ENCODE results near the gene LNX1.
"Not testable (repeated sequence)": the region's sequence is repeated elsewhere in the genome, so short reads cannot be mapped to it uniquely, and the experiment has no call there.

The LNX1 gene

GRCh38 chr4:53476232-53477037, 114.9 kb downstream of the LNX1 start:
- H3K27ac Mint-ChIP-seq, result no peak overlapping the region

GRCh38 chr4:53466576-53466975, 124.7 kb downstream of the LNX1 start:
- not testable (repeated sequence) for H3K4me1 Mint-ChIP-seq (ENCODE audit: low read depth)

More at GRCh38 chr4:53476232-53477037, 114.9 kb downstream of the LNX1 start:
- Mint-ChIP-seq H3K4me3 (no peak overlapping the region), H3K9me3 (peaks cover 10% of the 10 kb centered on the region), H3K27me3 (peaks cover 10% of the 10 kb centered on the region), H3K4me1 (ENCODE audit: low read depth) (no peaks in the 10 kb centered on the region), H3K36me3 (ENCODE audit: low read depth) (no peaks in the 10 kb centered on the region)

GRCh38 chr4:53465891-53466290, 125.4 kb downstream of the LNX1 start:
- peaks cover 15% of the 10 kb centered on the region for H3K9me3 Mint-ChIP-seq
- H3K27me3 Mint-ChIP-seq, result no peaks in the 10 kb centered on the region
- no peak overlapping the region for H3K4me3 Mint-ChIP-seq
- H3K36me3 Mint-ChIP-seq (ENCODE audit: low read depth), result peaks cover 28% of the 10 kb centered on the region
- H3K27ac Mint-ChIP-seq, result no peak overlapping the region
- H3K4me1 Mint-ChIP-seq (ENCODE audit: low read depth), result no peaks in the 10 kb centered on the region

More at GRCh38 chr4:53466576-53466975, 124.7 kb downstream of the LNX1 start:
- Mint-ChIP-seq H3K36me3 (ENCODE audit: low read depth) (peaks cover 22% of the 10 kb centered on the region), H3K9me3 (peaks cover 15% of the 10 kb centered on the region)
- not testable (repeated sequence) for H3K27me3 Mint-ChIP-seq, H3K27ac Mint-ChIP-seq, H3K4me3 Mint-ChIP-seq

GRCh38 chr4:53465281-53465680, 126.0 kb downstream of the LNX1 start:
- Mint-ChIP-seq H3K27ac (no peak overlapping the region), H3K4me3 (no peak overlapping the region), H3K36me3 (ENCODE audit: low read depth) (peaks cover 33% of the 10 kb centered on the region), H3K9me3 (peaks cover 15% of the 10 kb centered on the region), H3K4me1 (ENCODE audit: low read depth) (no peaks in the 10 kb centered on the region), H3K27me3 (no peaks in the 10 kb centered on the region)

- H3K27me3 Mint-ChIP-seq, result no peaks in the 10 kb centered on the region
- H3K36me3 Mint-ChIP-seq (ENCODE audit: low read depth), result peaks cover 49% of the 10 kb centered on the region
- H3K27ac Mint-ChIP-seq, result no peak overlapping the region
- peaks cover 14% of the 10 kb centered on the region for H3K9me3 Mint-ChIP-seq
- no peak overlapping the region for H3K4me3 Mint-ChIP-seq
- no peaks in the 10 kb centered on the region for H3K4me1 Mint-ChIP-seq (ENCODE audit: low read depth)
Observed at GRCh38 chr4:53463340-53463739, 127.9 kb downstream of the LNX1 start.

- Mint-ChIP-seq H3K36me3 (ENCODE audit: low read depth) (peaks cover 54% of the 10 kb centered on the region), H3K27ac (no peak overlapping the region), H3K27me3 (no peaks in the 10 kb centered on the region), H3K9me3 (no peaks in the 10 kb centered on the region), H3K4me1 (ENCODE audit: low read depth) (no peaks in the 10 kb centered on the region), H3K4me3 (no peak overlapping the region)
Observed at GRCh38 chr4:53461244-53461643, 130.0 kb downstream of the LNX1 start.

GRCh38 chr4:53459548-53459947, 131.7 kb downstream of the LNX1 start:
- Mint-ChIP-seq H3K27me3 (no peaks in the 10 kb centered on the region), H3K36me3 (ENCODE audit: low read depth) (peaks cover 70% of the 10 kb centered on the region), H3K4me1 (ENCODE audit: low read depth) (no peaks in the 10 kb centered on the region), H3K27ac (no peak overlapping the region), H3K4me3 (no peak overlapping the region), H3K9me3 (no peaks in the 10 kb centered on the region)

GRCh38 chr4:53456178-53456577, 135.1 kb downstream of the LNX1 start:
- Mint-ChIP-seq H3K4me1 (ENCODE audit: low read depth) (no peaks in the 10 kb centered on the region), H3K27ac (no peak overlapping the region), H3K27me3 (no peaks in the 10 kb centered on the region), H3K4me3 (no peak overlapping the region), H3K9me3 (no peaks in the 10 kb centered on the region), H3K36me3 (ENCODE audit: low read depth) (peaks cover 67% of the 10 kb centered on the region)

- no peaks in the 10 kb centered on the region for H3K27me3 Mint-ChIP-seq
- no peaks in the 10 kb centered on the region for H3K4me1 Mint-ChIP-seq (ENCODE audit: low read depth)
- H3K27ac Mint-ChIP-seq, result no peak overlapping the region
- H3K9me3 Mint-ChIP-seq, result no peaks in the 10 kb centered on the region
- no peak overlapping the region for H3K4me3 Mint-ChIP-seq
- peaks cover 67% of the 10 kb centered on the region for H3K36me3 Mint-ChIP-seq (ENCODE audit: low read depth)
Observed at GRCh38 chr4:53455766-53456165, 135.5 kb downstream of the LNX1 start.

- Mint-ChIP-seq H3K9me3 (no peaks in the 10 kb centered on the region), H3K4me3 (no peak overlapping the region), H3K36me3 (ENCODE audit: low read depth) (peaks cover 48% of the 10 kb centered on the region), H3K27me3 (no peaks in the 10 kb centered on the region), H3K4me1 (ENCODE audit: low read depth) (no peaks in the 10 kb centered on the region), H3K27ac (no peak overlapping the region)
Observed at GRCh38 chr4:53453385-53453784, 137.9 kb downstream of the LNX1 start.

GRCh38 chr4:53450773-53451172, 140.5 kb downstream of the LNX1 start:
- Mint-ChIP-seq H3K27me3 (no peaks in the 10 kb centered on the region), H3K36me3 (ENCODE audit: low read depth) (peaks cover 63% of the 10 kb centered on the region), H3K27ac (no peak overlapping the region), H3K4me3 (no peak overlapping the region), H3K4me1 (ENCODE audit: low read depth) (no peaks in the 10 kb centered on the region), H3K9me3 (no peaks in the 10 kb centered on the region)

- Mint-ChIP-seq H3K9me3 (no peaks in the 10 kb centered on the region), H3K36me3 (ENCODE audit: low read depth) (peaks cover 73% of the 10 kb centered on the region), H3K27me3 (no peaks in the 10 kb centered on the region), H3K4me3 (no peak overlapping the region), H3K4me1 (ENCODE audit: low read depth) (no peaks in the 10 kb centered on the region), H3K27ac (no peak overlapping the region)
Observed at GRCh38 chr4:53444954-53445353, 146.3 kb downstream of the LNX1 start.

- H3K27me3 Mint-ChIP-seq, result no peaks in the 10 kb centered on the region
- no peak overlapping the region for H3K4me3 Mint-ChIP-seq
- no peak overlapping the region for H3K27ac Mint-ChIP-seq
- no peaks in the 10 kb centered on the region for H3K9me3 Mint-ChIP-seq
- no peaks in the 10 kb centered on the region for H3K4me1 Mint-ChIP-seq (ENCODE audit: low read depth)
- peaks cover 78% of the 10 kb centered on the region for H3K36me3 Mint-ChIP-seq (ENCODE audit: low read depth)
Observed at GRCh38 chr4:53441564-53441963, 149.7 kb downstream of the LNX1 start.

- no peaks in the 10 kb centered on the region for H3K27me3 Mint-ChIP-seq
- H3K9me3 Mint-ChIP-seq, result no peaks in the 10 kb centered on the region
- H3K36me3 Mint-ChIP-seq (ENCODE audit: low read depth), result peaks cover 60% of the 10 kb centered on the region
- no peak overlapping the region for H3K27ac Mint-ChIP-seq
- peaks cover 12% of the 10 kb centered on the region for H3K4me1 Mint-ChIP-seq (ENCODE audit: low read depth)
- H3K4me3 Mint-ChIP-seq, result no peak overlapping the region
Observed at GRCh38 chr4:53436251-53436650, 155.0 kb downstream of the LNX1 start.

- Mint-ChIP-seq H3K4me3 (no peak overlapping the region), H3K36me3 (ENCODE audit: low read depth) (peaks cover 65% of the 10 kb centered on the region), H3K4me1 (ENCODE audit: low read depth) (peaks cover 24% of the 10 kb centered on the region), H3K9me3 (no peaks in the 10 kb centered on the region), H3K27me3 (no peaks in the 10 kb centered on the region), H3K27ac (no peak overlapping the region)
Observed at GRCh38 chr4:53432528-53433424, 158.5 kb downstream of the LNX1 start.
